Measurements from ENCODE around the gene ZNF789.

- TF ChIP-seq CTCF (conservative IDR thresholded peaks at IDR 0.05 in 1 of 2, IDR thresholded peaks at IDR 0.05 in 1 of 2; ENCODE audit: extremely low read depth in 1 of 2, insufficient read depth in 1 of 2, low read depth in 1 of 2, low read length in 2 of 2) (no peak), EZH2 (IDR thresholded peaks at IDR 0.05; ENCODE audit: borderline replicate concordance, low read length) (no peak)
Measured at GRCh38 chr7:99451936-99452335, 20.8 kb upstream of the ZNF789 start.

All from mammary epithelial cell (primary cell).